Endothelial cell of umbilical vein (primary cell): Measurements from ENCODE around the gene GYPC. TPM values are rescaled to one million over a fixed set of nuclear protein-coding genes. Genes with fewer than 3 reads are reported as not detected.

Experiments used
- BruUV-seq: library from RNA; stranded (reverse); fragments of 400-500 nt; replicated peaks from 2 replicates; lab custom pipeline; 2021; lab: Mats Ljungman, UMichigan
- CTCF ChIA-PET: fragments of 300-600, 350-600 bp; sonication (Branson Sonifier 250); formaldehyde crosslinking; loops from one replicate; lab custom pipeline; 2021; ENCODE audit warnings: antibody characterized with exemption, inconsistent platforms; lab: Charles Lee
- POLR2A ChIA-PET: fragments of 300-600, 350-600 bp; sonication (Branson Sonifier 250); formaldehyde crosslinking; loops from one replicate; lab custom pipeline; 2021; ENCODE audit warnings: antibody characterized with exemption, inconsistent platforms; lab: Charles Lee
- DNase-seq: peaks from one replicate; pipeline ENCODE4 v3.0.0-alpha.2; 2011; ENCODE audit warnings: low read depth, low spot score
- FAIRE-seq: peaks from 2 replicates; lab custom pipeline; 2011; peaks lifted over from hg19 to GRCh38; lab: Jason Lieb, UNC
- H2AFZ ChIP-seq: 2 replicates; pipeline ENCODE4 v1.6.0; 2012; ENCODE audit warnings: low read depth, low read length, control low read depth, inconsistent platforms
- H3K27ac ChIP-seq: 2 replicates; pipeline ENCODE4 v1.5.1; 2011; ENCODE audit warnings: low read depth, mild to moderate bottlenecking, control low read depth, low read length, moderate library complexity; ENCODE audit not compliant: insufficient read depth
- H3K27me3 ChIP-seq, 2 experiments: 2 replicates each; pipeline versions ENCODE4 v1.6.0 to v1.6.1; 2011; ENCODE audit warnings: low read length in 2 of 2, mixed read lengths in 1 of 2; ENCODE audit not compliant: control insufficient read depth in 2 of 2, insufficient read depth in 2 of 2
- H3K36me3 ChIP-seq, 2 experiments: 2 replicates in 1 of 2; 3 replicates in 1 of 2; pipeline ENCODE4 v1.5.1; 2011; ENCODE audit warnings: low read length in 2 of 2, mild to moderate bottlenecking in 1 of 2, moderate library complexity in 1 of 2; ENCODE audit not compliant: control insufficient read depth in 2 of 2, insufficient read depth in 2 of 2; ENCODE audit errors: extremely low read depth in 1 of 2
- H3K4me1 ChIP-seq: 3 replicates; pipeline ENCODE4 v1.5.1; 2011; ENCODE audit warnings: mild to moderate bottlenecking, low read length; ENCODE audit not compliant: control insufficient read depth, insufficient read depth; ENCODE audit errors: extremely low read depth
- H3K4me2 ChIP-seq: 2 replicates; pipeline ENCODE4 v1.6.1; 2011; ENCODE audit warnings: low read length, control low read depth, mixed read lengths; ENCODE audit not compliant: insufficient read depth
- H3K4me3 ChIP-seq, 3 experiments: fragments of 200-600 bp in 1 of 3; sonication (generic), shearing (Covaris generic) in 1 of 3; replicated peaks in 1 of 3; 2 replicates each; pipeline ENCODE4 v1.5.1; 2011 to 2016; ENCODE audit warnings: control low read depth in 3 of 3, low read length in 3 of 3, mild to moderate bottlenecking in 2 of 3, inconsistent platforms in 1 of 3, low read depth in 1 of 3, moderate library complexity in 1 of 3; ENCODE audit not compliant: insufficient read depth in 1 of 3
- H3K79me2 ChIP-seq: 2 replicates; pipeline ENCODE4 v1.6.0; 2012; ENCODE audit warnings: low read length, inconsistent platforms; ENCODE audit not compliant: control insufficient read depth, insufficient read depth
- H3K9ac ChIP-seq: replicated peaks from 2 replicates; pipeline ENCODE3; 2011; ENCODE audit warnings: low read length, control low read depth; ENCODE audit not compliant: insufficient read depth; ENCODE audit errors: extremely low read depth
- H3K9me1 ChIP-seq: replicated peaks from 3 replicates; pipeline ENCODE4 v1.6.0; 2011; ENCODE audit warnings: mild to moderate bottlenecking, low read length; ENCODE audit not compliant: control insufficient read depth, insufficient read depth; ENCODE audit errors: extremely low read depth
- H3K9me3 ChIP-seq: replicated peaks from 2 replicates; pipeline ENCODE4 v1.5.1; 2012; ENCODE audit warnings: low read length, inconsistent platforms; ENCODE audit not compliant: control insufficient read depth, insufficient read depth
- H4K20me1 ChIP-seq: replicated peaks from 2 replicates; pipeline ENCODE3; 2011; ENCODE audit warnings: mild to moderate bottlenecking, low read length; ENCODE audit not compliant: control insufficient read depth, insufficient read depth; ENCODE audit errors: extremely low read depth
- EZH2 ChIP-seq: IDR thresholded peaks from 2 replicates; pipeline ENCODE4 v1.6.1; 2012; ENCODE audit warnings: borderline replicate concordance, low read depth, mild to moderate bottlenecking, moderate library complexity, low read length, inconsistent platforms; ENCODE audit not compliant: severe bottlenecking
- FOS ChIP-seq: IDR thresholded peaks from 2 replicates; pipeline ENCODE4 v1.6.1; 2011; ENCODE audit warnings: mild to moderate bottlenecking, low read length, moderate library complexity, borderline replicate concordance; ENCODE audit not compliant: insufficient read depth
- GATA2 ChIP-seq: IDR thresholded peaks from 2 replicates; pipeline ENCODE4 v1.7.0; 2011; ENCODE audit warnings: low read depth, mild to moderate bottlenecking, moderate library complexity, mixed read lengths, low read length; ENCODE audit not compliant: insufficient read length, insufficient read depth
- JUN ChIP-seq: IDR thresholded peaks from 2 replicates; pipeline ENCODE4 v1.6.1; 2011; ENCODE audit warnings: borderline replicate concordance, low read depth; ENCODE audit not compliant: insufficient read length, insufficient read depth
- MYC ChIP-seq: IDR thresholded peaks from one replicate; pipeline ENCODE4 v1.6.1; 2011; ENCODE audit warnings: mild to moderate bottlenecking, low read depth, low read length
- POLR2A ChIP-seq: IDR thresholded peaks from 2 replicates; pipeline ENCODE4 v1.6.1; 2012; ENCODE audit warnings: low read depth, mild to moderate bottlenecking, control low read depth, low read length
- POLR2AphosphoS5 ChIP-seq: IDR thresholded peaks from 2 replicates; pipeline ENCODE4 v1.6.1; 2012; ENCODE audit warnings: low read depth, mild to moderate bottlenecking, control low read depth, low read length, moderate library complexity; ENCODE audit not compliant: insufficient read depth
- dilution Hi-C: fragments of 300-500 bp; cut with MboI; formaldehyde crosslinking; loops from one replicate; pipeline ENCODE4 v1.15.0; 2019; ENCODE audit warnings: low sequenced_read_pairs; ENCODE audit not compliant: extremely low pct_ligation_motif_present
- intact Hi-C: fragments of 100-400 bp; cut with micrococcal nuclease; formaldehyde crosslinking; loops from one replicate; pipeline ENCODE4 v1.10.0; 2022
- polyA plus RNA-seq, 4 experiments: library from polyadenylated mRNA; depleted of rRNA in 3 of 4; stranded (reverse) in 3 of 4; unstranded in 1 of 4; fragments of >200 nt; gene quantifications; 2 replicates each; pipeline versions ENCODE4 v1.2.1 to v1.2.3, GENCODE V29; 2011 to 2012; ENCODE audit warnings: missing spikeins in 1 of 4
- total RNA-seq: library from RNA; stranded (reverse); gene quantifications from 2 replicates; pipeline ENCODE4 v1.2.3, GENCODE V29; 2021
- TF ChIP-seq, protein P1 (sequence below): IDR thresholded peaks from 2 replicates; pipeline ENCODE4 v1.6.1; 2011; ENCODE audit not compliant: insufficient read depth, insufficient read length
- TF ChIP-seq, protein P2 (sequence below), 2 donors: IDR thresholded peaks; 1 replicate in 1 of 2; 2 replicates in 1 of 2; pipeline ENCODE4 v1.5.1; 2011; ENCODE audit warnings: low read length in 2 of 2, mild to moderate bottlenecking in 2 of 2, moderate library complexity in 2 of 2, control low read depth in 1 of 2, inconsistent platforms in 1 of 2, low read depth in 1 of 2; ENCODE audit not compliant: insufficient read depth in 1 of 2; ENCODE audit errors: extremely low read depth in 1 of 2

GYPC gene
- total and polyA plus RNA-seq, 2 donors (not counting 3 experiments of a cell fraction or from before 2014, with no cell fraction given): 3.5 to 13.3 TPM

DNA sequence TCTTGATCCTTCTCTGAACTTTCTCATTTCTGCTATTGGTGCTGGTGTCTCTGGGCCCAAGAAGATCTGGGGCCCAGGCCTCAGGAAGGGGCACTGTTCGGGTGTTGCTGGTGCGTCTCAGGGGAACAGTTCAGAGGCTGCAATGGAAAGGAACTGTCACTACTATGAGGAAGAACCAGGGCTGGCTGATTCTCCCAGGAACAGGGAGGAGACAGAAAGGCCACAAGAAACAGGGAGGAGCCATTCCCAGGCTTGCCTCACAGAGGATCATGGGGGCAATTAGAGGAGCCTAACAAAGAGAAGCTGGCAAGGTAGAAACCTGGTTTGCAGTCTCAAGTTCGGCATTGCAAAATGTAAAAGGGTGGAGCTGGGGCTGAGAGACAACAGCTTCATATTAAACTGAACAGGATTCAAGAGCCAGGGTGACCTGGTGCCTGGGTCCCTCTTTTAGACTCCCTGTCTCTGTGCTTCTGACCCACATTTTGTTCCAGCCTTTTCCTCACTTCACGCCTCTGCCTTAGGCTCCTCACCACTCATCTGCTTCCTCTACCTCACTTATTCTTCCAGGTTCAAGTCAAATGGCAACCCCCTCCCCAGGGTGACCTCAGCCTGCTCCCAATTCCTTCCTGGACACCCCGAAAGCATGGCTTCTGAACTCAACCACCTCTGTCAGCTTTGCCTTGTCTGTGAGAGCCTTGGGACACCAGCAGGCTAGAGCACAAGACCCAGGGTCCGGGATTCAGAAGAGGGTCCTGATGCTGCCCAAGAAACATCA lies 58.4 kb downstream of the GYPC start:
- DNase-seq: no peak
- no peak for TF ChIP-seq EZH2
- no peak for TF ChIP-seq GATA2
- no peak for TF ChIP-seq JUN
- TF ChIP-seq, protein P1, sequence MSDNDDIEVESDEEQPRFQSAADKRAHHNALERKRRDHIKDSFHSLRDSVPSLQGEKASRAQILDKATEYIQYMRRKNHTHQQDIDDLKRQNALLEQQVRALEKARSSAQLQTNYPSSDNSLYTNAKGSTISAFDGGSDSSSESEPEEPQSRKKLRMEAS: no peak
- TF ChIP-seq POLR2AphosphoS5: no peak
- TF ChIP-seq, protein P2, sequence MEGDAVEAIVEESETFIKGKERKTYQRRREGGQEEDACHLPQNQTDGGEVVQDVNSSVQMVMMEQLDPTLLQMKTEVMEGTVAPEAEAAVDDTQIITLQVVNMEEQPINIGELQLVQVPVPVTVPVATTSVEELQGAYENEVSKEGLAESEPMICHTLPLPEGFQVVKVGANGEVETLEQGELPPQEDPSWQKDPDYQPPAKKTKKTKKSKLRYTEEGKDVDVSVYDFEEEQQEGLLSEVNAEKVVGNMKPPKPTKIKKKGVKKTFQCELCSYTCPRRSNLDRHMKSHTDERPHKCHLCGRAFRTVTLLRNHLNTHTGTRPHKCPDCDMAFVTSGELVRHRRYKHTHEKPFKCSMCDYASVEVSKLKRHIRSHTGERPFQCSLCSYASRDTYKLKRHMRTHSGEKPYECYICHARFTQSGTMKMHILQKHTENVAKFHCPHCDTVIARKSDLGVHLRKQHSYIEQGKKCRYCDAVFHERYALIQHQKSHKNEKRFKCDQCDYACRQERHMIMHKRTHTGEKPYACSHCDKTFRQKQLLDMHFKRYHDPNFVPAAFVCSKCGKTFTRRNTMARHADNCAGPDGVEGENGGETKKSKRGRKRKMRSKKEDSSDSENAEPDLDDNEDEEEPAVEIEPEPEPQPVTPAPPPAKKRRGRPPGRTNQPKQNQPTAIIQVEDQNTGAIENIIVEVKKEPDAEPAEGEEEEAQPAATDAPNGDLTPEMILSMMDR (IDR thresholded peaks at IDR 0.05; ENCODE audit: extremely low read depth in 1 of 2, insufficient read depth in 1 of 2, low read depth in 1 of 2, low read length in 2 of 2): no peak
- TF ChIP-seq MYC: no peak
- no peak for TF ChIP-seq FOS
- no peak for TF ChIP-seq POLR2A
- Histone ChIP-seq H3K4me1 (no peaks in the 10 kb centered on the region), H4K20me1 (no peaks in the 10 kb centered on the region), H3K9me3 (no peaks in the 10 kb centered on the region), H2AFZ (no peak overlapping the region), H3K27ac (no peak overlapping the region), H3K27me3 (no peaks in the 10 kb centered on the region), H3K9ac (no peak overlapping the region), H3K36me3 (no peaks in the 10 kb centered on the region), H3K4me2 (no peak overlapping the region), H3K9me1 (no peaks in the 10 kb centered on the region), H3K79me2 (no peaks in the 10 kb centered on the region), H3K4me3 (no peak overlapping the region)
- BruUV-seq: no TSS peak
- intact Hi-C loops (no loop called here), dilution Hi-C loops (no loop called here)
- ChIA-PET POLR2A (no interaction called here), CTCF (no interaction called here)
- FAIRE-seq: no peak
